Stimulated activated CD4-positive, alpha-beta T cell treated with anti-CD3 and anti-CD28 coated beads, Interleukin-2, amount 100 ng/mL, for 4 hours (primary cell): Measurements from ENCODE around the gene KCNA10.

ENCODE experiments used
- DNase-seq: peaks from one replicate; pipeline ENCODE4 v3.0.0-alpha.2; 2020; ENCODE audit warnings: low read depth

Gene KCNA10

DNA sequence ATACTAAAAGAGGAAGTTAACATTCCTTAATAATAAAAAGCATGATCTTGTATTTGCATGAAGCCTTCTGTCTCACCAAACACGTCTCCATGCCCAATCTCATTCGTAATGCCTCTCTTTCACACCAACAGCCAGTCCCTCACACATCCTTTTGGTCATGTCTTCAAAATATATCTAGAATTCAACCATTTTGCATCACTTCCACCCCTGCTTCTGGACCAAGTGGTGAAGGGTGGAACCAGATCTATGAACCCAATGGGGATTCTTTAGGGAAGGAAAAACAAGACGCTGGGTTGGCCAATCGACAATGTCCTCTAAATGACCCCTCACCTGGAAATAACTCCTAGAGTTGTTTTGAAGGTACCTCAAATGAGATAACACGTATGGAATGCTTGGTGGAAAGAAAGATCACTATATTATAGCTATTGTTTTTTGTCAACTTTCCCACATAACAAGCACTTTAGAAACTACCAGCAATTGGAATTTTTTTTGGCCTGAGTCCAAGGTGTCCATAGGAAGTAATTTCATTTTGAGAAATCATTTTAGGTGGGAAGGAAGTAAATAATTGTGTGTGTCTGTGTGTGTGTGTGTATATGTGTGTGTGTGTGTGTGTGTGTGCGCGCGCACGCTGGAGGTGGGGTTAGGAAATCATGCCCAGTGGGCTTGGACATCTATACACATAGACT is at the start of gene KCNA10:
Gene KCNA10 (minus strand): TSS at position 51 of the 686 bp plus-strand sequence. CDS start 388 bp downstream, outside the sequence.
- DNase-seq: no peak

DNA sequence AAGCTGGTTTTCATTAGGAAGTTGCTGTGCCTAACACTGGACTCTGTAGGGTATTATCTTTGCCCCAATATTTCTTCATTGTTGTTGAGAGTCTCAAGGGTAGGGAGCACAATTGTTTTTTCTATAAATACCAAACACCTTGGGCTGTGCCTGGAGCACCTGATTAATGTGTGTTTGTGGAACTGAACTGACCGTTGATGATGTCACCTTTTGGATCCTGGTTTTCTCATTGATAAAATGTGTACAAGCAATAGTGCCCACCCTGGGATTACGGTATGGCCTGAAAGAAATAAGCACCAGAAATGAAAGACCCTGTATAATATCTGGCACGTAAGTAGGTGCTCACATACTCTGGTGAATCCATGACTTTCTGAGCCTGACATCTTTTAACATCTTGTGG is 47.9 kb upstream of the KCNA10 start:
- DNase-seq: no peak

DNA sequence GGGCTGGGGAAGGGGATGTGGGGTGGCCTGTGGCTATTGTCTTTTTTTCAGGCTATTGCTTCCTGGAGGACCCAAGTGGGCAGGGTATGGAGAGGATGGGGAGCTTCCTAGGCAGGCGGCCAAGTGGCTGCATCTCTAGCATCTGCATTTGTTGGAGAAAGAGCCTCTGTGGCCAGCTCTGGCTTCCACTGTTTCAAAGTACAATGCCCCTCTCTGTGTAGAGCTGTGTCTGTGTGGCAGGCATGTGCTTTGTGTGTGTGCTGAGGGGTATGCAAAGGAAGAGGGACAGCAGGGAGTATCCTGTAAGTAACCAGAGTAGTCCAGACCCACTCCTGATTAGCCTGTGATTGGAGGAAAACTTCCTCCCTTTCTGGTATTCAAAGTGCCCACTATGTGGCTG is 46.6 kb upstream of the KCNA10 start:
- DNase-seq: no peak

DNA sequence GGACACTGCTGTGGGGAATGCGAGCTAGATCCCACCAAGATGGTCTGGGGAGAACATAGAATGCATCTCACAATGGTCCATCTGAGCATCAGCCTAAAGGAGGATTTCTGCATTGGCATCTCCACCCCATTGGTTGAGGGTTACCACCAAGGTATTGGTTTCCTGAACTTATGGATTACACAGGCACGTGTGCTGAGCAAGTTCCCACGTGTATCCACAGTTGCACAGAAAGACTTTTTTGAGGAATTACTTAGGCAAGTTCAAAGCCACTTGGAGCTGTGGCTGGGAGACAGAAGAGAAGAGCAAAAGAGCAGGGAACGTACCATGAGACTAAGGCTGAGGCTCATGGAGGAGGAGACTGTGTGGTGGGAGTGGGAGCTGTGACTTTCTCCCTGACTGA is 44.1 kb upstream of the KCNA10 start:
- DNase-seq: no peak

DNA sequence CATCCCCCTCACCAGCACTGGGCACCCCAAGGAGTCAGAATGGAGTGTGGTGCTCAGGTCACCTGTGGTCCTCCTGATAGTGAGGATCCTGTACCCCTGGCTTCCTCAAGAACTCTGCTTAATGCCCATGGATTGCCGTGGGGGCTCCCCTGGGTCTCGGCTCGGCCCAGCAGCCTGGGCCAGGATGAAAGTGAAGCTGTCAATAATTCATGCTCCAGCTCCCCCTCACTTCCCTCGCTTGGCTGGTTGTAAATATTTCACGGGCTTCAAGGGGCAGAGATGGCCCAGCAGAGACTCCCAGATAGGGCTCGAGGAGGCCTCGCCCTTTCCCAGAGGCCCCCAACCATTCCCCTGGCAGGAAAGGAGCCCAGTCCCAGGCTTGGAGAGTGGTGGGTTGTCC is 42.6 kb upstream of the KCNA10 start:
- DNase-seq: no peak

DNA sequence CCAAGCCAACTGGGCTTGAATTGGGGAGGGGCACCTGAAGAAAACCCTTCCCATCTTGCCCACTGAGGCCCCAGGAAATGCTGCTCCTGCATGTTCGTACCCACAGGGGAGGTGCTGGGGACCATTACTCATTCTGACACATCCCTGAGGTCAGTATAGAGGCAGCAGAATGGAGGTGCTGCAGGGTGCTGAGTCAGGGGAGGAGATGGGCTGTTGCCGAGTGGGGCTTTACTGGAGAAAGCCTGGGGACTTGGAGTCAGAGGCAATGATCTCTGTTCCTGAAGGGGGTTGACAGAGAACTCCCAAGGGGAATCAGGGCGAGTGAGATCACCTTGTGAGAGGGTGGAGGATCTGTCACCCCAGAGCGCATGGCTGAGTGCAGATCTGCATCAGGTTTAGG is 40.2 kb upstream of the KCNA10 start:
- no peak for DNase-seq

DNA sequence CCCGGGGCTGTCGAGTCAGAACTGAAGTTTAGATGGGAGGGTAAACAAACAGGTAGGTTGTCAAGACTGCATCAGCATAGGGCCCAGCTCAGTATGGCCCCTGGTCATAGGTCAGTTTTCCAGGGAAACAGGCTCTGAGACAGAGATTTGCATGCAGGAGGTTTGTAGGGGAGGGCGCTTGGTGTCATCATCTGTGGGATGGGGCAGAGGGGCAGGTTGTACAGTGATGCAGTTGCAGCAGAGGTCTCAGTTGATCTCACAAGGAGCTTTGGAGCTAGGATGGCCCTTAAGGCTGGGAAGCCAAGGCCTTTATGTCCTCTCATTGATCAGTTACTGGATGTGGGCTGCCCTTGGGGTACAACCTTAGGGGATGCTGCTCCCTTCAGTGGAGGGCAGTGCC is 38.5 kb upstream of the KCNA10 start:
- no peak for DNase-seq

DNA sequence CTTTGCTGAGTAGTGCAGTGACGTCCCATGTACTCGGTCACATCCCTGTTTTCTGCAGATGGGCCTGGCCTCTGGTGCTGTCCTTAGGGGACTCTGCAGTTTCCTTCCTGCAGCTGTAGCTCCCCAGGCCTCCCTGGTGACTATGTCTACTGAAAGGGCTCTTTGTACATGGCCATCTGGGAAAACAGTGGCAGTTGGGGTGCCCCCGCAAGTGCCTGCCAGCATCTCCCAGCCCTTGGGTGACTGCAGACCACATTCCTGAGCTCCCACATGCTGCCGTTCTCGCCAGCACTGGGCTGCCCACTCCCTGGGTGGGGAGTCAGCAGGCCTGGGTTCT is 37.5 kb upstream of the KCNA10 start:
- DNase-seq: no peak

DNA sequence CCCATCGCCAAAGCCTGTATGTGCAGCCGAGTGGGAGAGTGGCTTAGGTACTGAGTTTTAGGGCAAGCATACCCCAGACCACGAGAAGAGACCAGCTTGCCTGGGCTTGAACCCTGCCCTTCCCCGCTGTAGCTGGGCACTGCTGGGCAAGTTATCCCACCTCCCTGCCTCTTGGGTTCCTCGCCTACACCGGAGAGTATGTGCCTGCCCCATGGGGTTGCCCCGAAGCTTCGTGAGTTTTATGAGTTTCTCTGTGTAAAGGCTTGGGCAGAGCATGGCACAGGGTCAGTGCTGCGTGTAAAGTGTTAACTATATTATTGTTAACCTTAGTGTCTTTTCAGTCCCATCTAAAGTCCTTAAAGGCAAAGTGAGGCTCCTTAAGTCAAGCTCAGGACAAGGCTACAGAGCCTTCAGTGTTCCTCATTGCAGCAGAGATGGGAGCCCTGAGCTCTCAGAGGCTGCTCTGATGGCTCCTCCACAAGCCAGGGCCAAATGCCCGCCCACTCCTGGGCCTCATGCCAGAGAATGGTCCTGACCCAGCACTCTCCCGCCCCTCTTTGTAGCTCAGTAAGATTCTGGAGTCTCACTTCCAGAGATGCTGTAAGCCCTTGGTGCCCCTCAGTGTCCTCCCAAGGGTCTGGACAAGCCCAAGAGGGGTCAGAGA is 37.0 kb upstream of the KCNA10 start:
- no peak for DNase-seq

DNA sequence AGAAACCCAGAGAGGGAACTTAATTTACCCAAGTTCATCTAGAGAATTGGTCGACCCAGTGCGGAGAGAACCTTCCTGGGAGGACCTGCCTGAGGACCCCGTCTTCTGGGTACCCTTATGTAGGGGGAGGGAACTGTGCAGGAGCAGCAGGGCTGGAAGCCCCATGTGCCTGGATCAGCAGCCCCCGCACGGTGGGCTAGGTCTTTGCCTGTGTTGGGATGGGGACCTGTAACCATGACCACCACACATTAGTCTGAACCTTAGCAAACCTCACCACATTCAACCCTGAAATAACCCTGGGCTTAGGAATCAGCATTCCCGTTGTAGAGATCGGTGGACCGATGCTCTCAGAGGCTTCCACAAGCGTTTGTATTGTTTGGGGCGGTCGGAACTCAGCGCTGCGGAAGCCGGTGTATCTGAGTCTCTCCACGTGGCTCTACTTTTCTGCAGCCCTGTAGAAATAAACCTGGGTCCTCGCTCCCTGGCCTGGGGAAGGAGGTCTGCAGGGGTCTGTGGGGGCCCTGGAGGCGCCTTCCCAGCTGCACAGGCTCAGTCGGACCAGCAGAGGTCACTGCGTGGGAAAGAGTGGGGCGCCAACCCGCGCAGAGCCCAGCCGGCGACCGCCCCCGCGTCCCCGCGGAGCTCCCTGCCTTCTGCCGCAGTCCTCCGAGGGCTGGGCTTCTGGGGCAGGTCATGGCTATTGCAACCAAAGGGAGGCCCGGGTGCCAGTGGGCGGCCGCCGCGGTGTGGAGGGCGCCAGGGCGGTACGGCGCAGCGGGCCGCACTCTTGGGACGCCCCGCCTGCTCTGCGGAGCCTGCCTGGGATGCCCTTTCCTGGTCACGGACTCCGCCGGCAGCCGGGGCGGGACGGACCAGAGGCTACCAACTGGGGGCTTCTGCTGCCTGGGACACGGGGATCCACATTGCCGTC is 36.2 kb upstream of the KCNA10 start:
- DNase-seq: peak; percentile 55

DNA sequence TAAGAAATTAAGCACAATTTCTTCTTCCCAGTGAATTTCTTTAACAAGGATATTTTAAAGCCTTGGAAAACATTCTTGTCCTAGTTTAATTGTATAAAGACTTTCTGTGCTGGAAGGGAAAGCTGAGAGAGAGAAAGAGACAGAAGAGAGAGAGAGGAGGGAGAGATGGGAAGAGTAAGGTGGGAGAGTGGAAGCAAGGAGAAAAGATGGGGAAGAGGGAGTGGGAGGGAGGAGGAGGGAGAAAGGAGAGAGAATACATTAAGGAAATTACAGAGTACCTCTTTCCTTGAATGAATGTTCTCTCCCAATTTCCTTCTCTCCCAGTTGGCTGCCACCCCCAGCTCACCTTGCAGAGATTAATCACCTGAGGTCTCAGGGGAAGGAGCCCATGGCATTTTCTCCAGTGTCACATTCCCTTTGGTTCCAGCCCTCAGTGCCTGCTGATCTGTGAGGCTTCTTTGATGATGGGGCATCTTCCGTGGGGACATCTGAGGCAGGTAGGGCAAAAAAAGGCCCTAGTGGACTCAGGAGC is 32.4 kb upstream of the KCNA10 start:
- no peak for DNase-seq

DNA sequence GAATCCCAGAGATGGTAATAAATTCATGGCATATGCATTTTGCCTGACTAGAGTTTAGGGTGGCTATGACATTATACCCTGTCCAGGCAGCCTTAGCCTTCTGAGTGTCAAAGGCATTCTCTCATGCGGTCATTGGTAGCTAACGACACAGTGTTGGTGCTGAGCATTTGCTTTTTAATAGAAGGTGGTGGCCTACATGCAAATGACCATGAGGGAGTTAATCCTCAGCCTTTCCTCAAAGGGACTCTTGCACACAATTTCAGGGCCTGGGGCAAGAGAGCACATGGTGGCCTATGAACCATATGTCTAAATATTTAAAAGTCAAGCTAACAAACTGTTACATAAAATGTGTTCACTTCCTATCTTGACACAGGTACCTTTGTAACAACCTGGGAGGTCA is 30.9 kb upstream of the KCNA10 start:
- DNase-seq: no peak

DNA sequence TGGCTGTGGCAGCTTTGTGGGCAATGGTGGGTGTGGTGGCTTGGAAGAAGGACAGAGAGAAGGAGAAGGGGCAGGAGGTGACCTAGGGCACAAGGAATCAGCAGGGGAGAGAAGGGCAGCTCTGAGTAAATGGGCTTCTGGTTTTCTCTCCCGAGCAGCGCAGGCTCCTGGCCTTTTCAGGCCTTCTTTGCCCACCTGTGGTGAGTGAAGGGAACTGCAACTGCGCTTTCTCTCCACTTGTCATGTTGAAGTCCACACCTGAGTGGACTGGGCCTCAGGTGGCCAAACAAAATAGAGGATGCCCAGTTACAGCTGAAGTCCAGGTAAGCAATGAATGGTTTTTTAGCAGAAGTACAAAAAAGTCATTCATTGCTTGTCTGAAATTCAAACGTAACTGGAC is 29.4 kb upstream of the KCNA10 start:
- no peak for DNase-seq

DNA sequence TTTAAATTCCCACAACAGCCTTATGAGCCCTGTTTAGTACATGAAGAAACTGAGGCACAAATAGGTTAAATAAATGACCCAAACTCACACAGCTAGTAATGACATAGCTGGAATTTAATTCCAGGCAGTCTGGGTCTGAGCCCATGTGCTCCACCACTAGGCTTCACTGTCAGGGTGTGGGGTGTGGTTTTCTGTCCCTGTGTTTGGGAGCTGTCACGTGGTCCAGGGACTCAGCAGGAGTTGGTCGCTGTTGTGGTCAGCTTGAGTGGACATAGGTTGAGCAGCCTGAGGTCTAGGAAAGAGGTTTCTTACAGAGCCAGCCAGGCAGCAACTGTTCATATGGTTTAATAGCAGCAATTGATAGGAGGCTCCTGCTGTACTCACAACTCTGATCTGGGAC is 28.0 kb upstream of the KCNA10 start:
- no peak for DNase-seq

DNA sequence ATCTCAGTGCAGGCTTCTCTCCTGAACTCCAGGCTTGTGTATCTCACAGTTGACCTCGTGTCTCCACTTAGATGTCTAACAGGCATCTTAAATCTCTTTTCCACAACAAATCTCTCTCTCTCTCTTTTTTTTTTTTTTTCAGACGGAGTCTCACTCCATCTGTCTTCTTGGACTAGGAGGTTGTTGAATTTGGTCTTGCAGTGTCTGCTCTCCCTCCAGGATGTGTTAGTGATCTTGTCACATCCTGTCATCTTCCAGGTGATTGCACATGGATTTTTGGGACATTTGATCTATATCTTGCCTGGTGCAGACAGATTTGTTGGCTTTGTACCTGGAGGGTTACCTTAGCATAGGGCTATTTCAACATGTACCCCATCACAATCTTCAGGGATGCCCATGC is 26.5 kb upstream of the KCNA10 start:
- DNase-seq: no peak

DNA sequence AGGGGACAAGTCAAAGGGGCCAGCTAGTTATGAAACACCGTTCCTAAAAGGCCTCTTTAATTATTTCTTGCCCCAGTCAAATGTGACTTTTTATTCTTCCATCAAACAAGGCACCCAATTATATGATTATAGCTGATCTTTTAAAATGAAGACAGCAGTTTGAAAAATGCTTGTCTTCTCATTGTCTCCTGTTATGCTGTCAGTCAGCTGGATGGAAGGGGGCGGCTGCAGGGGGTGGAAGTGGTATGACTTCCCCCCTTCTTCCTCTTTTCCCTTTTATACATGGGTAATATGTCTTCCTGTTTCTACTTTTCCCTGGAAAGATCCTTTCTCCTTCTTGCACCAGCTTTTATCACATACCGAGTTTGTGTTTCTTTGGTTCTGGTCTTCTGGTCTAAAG is 25.8 kb upstream of the KCNA10 start:
- DNase-seq: no peak

DNA sequence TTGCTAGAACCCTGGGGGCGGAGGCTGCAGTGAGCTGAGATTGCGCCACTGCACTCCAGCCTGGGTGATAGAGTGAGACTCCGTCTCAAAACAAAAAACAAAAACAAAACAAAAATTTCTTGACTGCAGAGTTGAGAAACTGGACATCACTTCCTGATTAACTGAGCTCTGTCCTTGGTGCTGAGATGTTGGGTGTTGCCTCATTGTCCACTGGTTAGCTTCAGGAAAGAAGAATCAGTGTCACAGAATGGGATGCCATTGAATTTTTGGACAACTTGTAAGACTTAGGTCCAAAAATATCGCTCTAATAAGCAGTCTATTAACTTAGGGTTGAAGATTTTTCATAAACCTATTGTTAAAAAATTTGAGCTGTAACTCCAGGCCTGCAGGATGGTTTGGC is 23.8 kb upstream of the KCNA10 start:
- DNase-seq: no peak

DNA sequence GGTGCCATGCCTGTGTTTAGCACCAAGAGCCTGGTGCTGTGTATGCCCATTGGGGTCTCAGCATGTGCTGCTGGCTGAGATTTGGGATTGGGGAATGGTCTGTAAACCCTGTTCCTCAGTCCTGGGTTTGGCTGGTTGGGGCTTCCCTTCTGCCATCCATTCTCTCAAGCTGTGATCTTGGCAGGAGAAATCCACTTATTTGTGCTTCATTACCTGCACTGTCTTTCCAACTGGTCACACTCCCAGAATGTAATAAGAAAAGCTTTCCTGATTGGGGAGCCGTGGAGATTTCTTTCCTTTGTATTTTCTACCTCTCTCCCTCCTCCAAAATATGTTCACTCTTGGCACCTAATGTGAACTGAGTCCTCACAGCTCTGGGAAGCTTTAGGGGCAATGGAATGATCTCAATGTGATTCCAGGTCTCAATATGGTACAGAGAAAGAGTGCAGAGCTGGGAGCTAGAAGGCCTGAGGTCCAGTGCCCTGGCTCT is 23.0 kb upstream of the KCNA10 start:
- DNase-seq: no peak

DNA sequence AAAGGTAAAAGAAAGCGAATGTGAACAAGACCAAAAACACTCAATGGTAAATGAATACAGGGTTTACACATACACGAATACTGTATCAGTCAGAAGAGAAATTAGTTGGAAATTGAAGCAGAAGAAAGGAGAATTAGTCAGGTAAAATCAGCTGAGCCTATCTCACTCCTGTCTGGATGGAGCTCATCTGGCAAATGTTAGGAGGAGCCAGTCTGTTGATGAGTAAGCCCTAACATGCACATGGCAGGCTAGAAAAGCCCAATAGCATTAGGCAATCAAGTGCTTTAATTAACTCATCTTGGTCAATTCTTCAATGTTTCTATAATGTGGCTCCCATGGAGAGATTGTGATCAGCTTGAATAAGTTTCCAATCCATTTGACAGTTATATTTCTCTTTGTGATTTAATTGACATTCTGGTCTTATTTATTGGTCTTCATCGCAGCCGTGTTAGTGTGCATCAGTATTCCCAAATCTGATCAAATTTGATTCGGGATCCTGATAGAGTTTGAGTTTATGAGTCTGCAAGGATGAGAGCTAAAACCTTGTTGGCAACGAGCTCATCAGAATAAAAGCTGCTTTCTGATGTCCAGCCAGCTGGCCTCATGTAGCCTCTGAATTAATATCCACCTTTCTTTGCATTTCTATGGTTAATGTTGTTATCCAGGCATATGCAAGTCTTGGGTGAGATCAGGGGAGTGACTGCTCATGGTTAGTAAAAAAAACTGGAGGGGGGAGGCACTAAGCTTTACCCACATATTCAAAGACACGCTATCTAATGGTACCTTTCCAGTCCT is 22.1 kb upstream of the KCNA10 start:
- DNase-seq: no peak

DNA sequence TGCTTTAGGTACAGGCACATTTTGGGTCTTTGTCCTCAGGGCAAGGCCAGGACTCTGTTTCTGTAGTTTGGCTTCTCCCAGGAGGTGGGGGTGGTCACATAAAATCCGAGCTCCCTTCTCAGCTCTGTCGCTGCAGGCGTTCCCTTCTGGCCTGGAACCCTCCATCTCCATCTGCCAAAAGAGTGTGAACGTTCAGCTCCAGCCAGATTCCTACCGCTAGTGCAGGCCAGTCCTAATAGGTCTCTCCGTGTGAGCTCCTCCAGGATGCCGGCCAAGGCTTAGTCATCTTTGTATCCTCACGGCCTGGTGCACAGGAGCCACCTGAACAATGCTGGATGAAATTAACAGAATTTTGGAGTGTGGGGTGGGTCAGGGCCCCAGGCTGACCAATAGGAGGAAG is 19.9 kb upstream of the KCNA10 start:
- no peak for DNase-seq

DNA sequence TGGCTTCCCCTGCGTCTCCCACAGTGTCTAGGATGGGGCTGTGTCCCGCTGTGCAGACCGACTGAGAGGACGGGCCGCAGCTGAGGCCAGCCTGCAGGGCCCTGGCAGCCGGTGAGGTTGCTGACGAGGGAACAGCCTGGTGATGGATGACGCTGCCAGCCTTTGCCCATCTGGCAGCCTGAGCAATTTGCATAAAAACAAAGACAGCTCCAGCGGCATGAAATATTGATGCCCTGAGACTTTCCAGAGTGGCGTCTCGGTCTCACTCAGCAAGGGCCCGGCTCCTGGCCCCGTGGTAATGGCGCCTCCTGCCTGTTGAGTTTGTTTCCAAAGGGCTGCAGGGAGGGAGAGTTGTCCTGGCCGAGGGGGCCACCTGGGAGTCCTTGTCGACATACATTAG is 19.1 kb upstream of the KCNA10 start:
- DNase-seq: no peak

DNA sequence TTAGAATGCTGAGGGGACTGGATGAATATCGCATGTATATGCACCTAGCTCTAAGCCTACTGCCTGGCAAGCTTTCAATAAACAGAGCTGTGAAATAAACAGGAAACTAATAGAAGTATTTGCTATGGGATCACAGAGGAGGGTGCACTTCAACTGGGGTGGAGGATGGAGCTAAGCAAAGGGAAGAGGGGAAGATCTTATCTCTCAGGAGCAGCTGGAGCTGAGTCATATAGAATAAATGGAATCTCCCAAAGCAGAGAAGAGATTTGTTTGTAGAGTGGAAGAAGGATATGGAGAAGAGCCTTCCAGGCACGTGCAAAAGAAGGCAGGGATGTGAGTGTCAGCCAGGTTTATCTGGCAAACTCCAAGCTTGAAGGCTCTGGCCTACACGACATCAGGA is 17.0 kb upstream of the KCNA10 start:
- DNase-seq: no peak
